Osteocyte (in vitro differentiated cells): ENCODE measurements around the gene TMC3. TPM values are rescaled to one million over a fixed set of nuclear protein-coding genes. Genes with fewer than 3 reads are reported as not detected.
"Not testable (repeated sequence)": the region's sequence is repeated elsewhere in the genome, so short reads cannot be mapped to it uniquely, and the experiment has no call there.

Experiments
- DNase-seq: peaks from one replicate; pipeline ENCODE4 v3.0.0; 2021; ENCODE audit warnings: mixed read lengths; ENCODE audit not compliant: unreplicated experiment; ENCODE audit errors: extremely low spot score
- H3K27ac Mint-ChIP-seq: one replicate; pipeline ENCODE4 v1.8.0; 2021; ENCODE audit warnings: mild to moderate bottlenecking, mixed read lengths; ENCODE audit not compliant: unreplicated experiment
- H3K27me3 Mint-ChIP-seq: one replicate; pipeline ENCODE4 v1.8.0; 2021; ENCODE audit warnings: mixed read lengths; ENCODE audit not compliant: unreplicated experiment
- H3K36me3 Mint-ChIP-seq: one replicate; pipeline ENCODE4 v1.8.0; 2021; ENCODE audit warnings: mixed read lengths; ENCODE audit not compliant: unreplicated experiment
- H3K4me1 Mint-ChIP-seq: one replicate; pipeline ENCODE4 v1.8.0; 2021; ENCODE audit warnings: mixed read lengths; ENCODE audit not compliant: unreplicated experiment
- H3K4me3 Mint-ChIP-seq: one replicate; pipeline ENCODE4 v1.8.0; 2021; ENCODE audit warnings: mild to moderate bottlenecking, moderate library complexity, mixed read lengths; ENCODE audit not compliant: unreplicated experiment
- H3K9me3 Mint-ChIP-seq: one replicate; pipeline ENCODE4 v1.8.0; 2021; ENCODE audit warnings: mixed read lengths; ENCODE audit not compliant: unreplicated experiment
- CTCF ChIP-seq: fragments of 200-600 bp; sonication (generic); IDR thresholded peaks from 2 replicates; pipeline ENCODE4 v1.5.0; 2021; ENCODE audit warnings: antibody characterized with exemption, mild to moderate bottlenecking, moderate library complexity
- total RNA-seq: library from RNA; stranded (reverse); gene quantifications from 2 replicates; pipeline ENCODE4 v1.2.1, GENCODE V29; 2021

The TMC3 gene
- total RNA-seq, 1 donor from 2014 or later: not detected

- TF ChIP-seq CTCF: no peak
- Mint-ChIP-seq H3K4me1 (peaks cover 10% of the 10 kb centered on the region), H3K27ac (no peak overlapping the region), H3K4me3 (no peak overlapping the region), H3K36me3 (no peaks in the 10 kb centered on the region), H3K9me3 (no peaks in the 10 kb centered on the region), H3K27me3 (peaks cover 5% of the 10 kb centered on the region)
- DNase-seq: no peak
These were observed 41.7 kb downstream of the TMC3 start for GRCh38 chr15:81332326-81332725.

- H3K4me1 Mint-ChIP-seq: peaks cover 11% of the 10 kb centered on the region
- no peak for DNase-seq
- H3K27ac Mint-ChIP-seq: no peak overlapping the region
- H3K36me3 Mint-ChIP-seq: no peaks in the 10 kb centered on the region
- no peak overlapping the region for H3K4me3 Mint-ChIP-seq
- no peak for TF ChIP-seq CTCF
- H3K9me3 Mint-ChIP-seq: no peaks in the 10 kb centered on the region
- peaks cover 5% of the 10 kb centered on the region for H3K27me3 Mint-ChIP-seq
These were observed 42.4 kb downstream of the TMC3 start for GRCh38 chr15:81331600-81331999.

- DNase-seq, H3K4me3 Mint-ChIP-seq, H3K27ac Mint-ChIP-seq: not testable (repeated sequence)
These were observed 42.9 kb downstream of the TMC3 start for GRCh38 chr15:81331141-81331540.

GRCh38 chr15:81330366-81331090 is 43.5 kb downstream of the TMC3 start:
- H3K4me1 Mint-ChIP-seq: peaks cover 11% of the 10 kb centered on the region
- TF ChIP-seq CTCF: no peak
- H3K27ac Mint-ChIP-seq: no peak overlapping the region
- no peak for DNase-seq
- H3K36me3 Mint-ChIP-seq: no peaks in the 10 kb centered on the region
- H3K4me3 Mint-ChIP-seq: no peak overlapping the region
- H3K27me3 Mint-ChIP-seq: peaks cover 8% of the 10 kb centered on the region
- H3K9me3 Mint-ChIP-seq: no peaks in the 10 kb centered on the region

More at GRCh38 chr15:81331141-81331540, 42.9 kb downstream of the TMC3 start:
- not testable (repeated sequence) for H3K27me3 Mint-ChIP-seq, H3K9me3 Mint-ChIP-seq, H3K36me3 Mint-ChIP-seq
- H3K4me1 Mint-ChIP-seq: peaks cover 11% of the 10 kb centered on the region

- Mint-ChIP-seq H3K27me3 (peaks cover 9% of the 10 kb centered on the region), H3K27ac (no peak overlapping the region), H3K9me3 (no peaks in the 10 kb centered on the region), H3K36me3 (no peaks in the 10 kb centered on the region), H3K4me3 (no peak overlapping the region), H3K4me1 (peaks cover 14% of the 10 kb centered on the region)
- no peak for TF ChIP-seq CTCF
- DNase-seq: no peak
These were observed 44.6 kb downstream of the TMC3 start for GRCh38 chr15:81329446-81329845.
